ENCODE measurements around the gene KAT6B. TPM values are rescaled to one million over a fixed set of nuclear protein-coding genes. Genes with fewer than 3 reads are reported as not detected.

The KAT6B gene
- total RNA-seq, 4 donors from 2014 or later: 50.0 to 75.8 (median 57.5) TPM

DNA sequence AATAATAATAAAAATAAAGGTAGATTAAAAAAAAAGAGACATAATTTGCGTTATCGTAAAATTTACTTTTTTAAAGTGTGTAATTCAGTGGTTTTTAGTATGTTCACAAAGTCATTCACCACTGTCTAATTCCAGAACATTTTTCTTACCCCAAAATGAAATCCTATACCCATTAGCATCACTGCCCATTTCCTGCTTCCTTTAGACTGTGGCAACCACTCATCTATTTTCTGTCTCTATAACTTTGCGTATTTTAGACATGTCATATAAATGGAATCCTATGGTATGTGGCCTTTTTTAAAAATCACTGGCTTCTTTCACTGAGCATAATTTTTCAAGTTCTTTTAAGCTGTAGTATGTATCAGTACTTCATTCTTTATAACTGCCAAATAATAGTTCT is 53.6 kb downstream of the KAT6B start:
- H3K4me1 ChIP-seq: peaks cover 23 to 77% (median 64%) of the 10 kb centered on the region in 4 donors
- no peak for DNase-seq (ENCODE audit: extremely low spot score)
- no peaks in the 10 kb centered on the region for H3K36me3 ChIP-seq
- no peak for TF ChIP-seq EP300 (IDR thresholded peaks at IDR 0.05)
- TF ChIP-seq, protein P1, sequence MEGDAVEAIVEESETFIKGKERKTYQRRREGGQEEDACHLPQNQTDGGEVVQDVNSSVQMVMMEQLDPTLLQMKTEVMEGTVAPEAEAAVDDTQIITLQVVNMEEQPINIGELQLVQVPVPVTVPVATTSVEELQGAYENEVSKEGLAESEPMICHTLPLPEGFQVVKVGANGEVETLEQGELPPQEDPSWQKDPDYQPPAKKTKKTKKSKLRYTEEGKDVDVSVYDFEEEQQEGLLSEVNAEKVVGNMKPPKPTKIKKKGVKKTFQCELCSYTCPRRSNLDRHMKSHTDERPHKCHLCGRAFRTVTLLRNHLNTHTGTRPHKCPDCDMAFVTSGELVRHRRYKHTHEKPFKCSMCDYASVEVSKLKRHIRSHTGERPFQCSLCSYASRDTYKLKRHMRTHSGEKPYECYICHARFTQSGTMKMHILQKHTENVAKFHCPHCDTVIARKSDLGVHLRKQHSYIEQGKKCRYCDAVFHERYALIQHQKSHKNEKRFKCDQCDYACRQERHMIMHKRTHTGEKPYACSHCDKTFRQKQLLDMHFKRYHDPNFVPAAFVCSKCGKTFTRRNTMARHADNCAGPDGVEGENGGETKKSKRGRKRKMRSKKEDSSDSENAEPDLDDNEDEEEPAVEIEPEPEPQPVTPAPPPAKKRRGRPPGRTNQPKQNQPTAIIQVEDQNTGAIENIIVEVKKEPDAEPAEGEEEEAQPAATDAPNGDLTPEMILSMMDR (IDR thresholded peaks at IDR 0.05): no peak
- no peak for TF ChIP-seq POLR2AphosphoS5 (IDR thresholded peaks at IDR 0.05)
- no peak for TF ChIP-seq POLR2A (IDR thresholded peaks at IDR 0.05; ENCODE audit: low read depth)
- no peak overlapping the region for H3K4me3 ChIP-seq
- intact Hi-C loops (cut with DNase I): no loop called here
- H3K9me3 ChIP-seq: no peaks in the 10 kb centered on the region
- H3K27me3 ChIP-seq: no peaks in the 10 kb centered on the region
- 99% methylated on average over 3 of the region's 3 CpGs for WGBS
- H3K27ac ChIP-seq (replicated peaks in 1 of 4): no peak overlapping the region

DNA sequence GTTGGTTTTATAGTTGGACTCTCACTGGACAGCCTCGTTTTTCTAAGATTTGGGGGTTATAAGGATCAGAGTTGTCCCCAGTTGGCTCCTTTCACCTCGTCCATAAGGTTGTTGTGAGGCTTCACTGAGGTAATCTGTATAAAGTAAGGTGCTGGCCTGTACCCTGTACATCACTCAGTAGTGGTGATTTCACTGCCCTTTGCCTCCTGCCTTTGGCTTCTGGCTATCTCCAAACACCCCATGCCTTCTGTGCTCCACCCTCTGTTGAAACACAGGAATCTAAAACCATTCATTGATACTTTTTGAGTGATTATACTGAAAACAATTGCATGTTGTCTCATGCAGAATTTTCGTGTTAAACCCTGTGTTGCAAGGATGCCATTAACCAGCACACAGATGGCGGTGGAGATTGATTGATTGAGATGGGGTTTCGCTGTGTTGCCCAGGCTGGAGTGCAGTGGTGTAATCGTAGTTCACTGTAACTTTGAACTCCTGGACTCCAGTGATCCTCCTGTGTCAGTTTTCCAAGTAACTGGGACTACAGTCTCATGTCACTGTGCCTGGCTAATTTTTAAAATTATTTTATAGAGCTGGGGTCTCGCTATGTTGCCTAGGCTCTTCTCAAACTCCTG is 55.0 kb downstream of the KAT6B start:
- WGBS: 94% methylated on average over 6 of the region's 7 CpGs
- peaks cover 12 to 72% (median 60%) of the 10 kb centered on the region in 4 donors for H3K4me1 ChIP-seq
- H3K9me3 ChIP-seq: no peaks in the 10 kb centered on the region
- no peaks in the 10 kb centered on the region for H3K36me3 ChIP-seq
- H3K27ac ChIP-seq (replicated peaks in 1 of 4): no peak overlapping the region
- H3K27me3 ChIP-seq: no peaks in the 10 kb centered on the region
- no peak overlapping the region for H3K4me3 ChIP-seq
- TF ChIP-seq POLR2AphosphoS5 (IDR thresholded peaks at IDR 0.05): no peak
- no peak for DNase-seq (ENCODE audit: extremely low spot score)
- intact Hi-C loops (cut with DNase I): no loop called here

DNA sequence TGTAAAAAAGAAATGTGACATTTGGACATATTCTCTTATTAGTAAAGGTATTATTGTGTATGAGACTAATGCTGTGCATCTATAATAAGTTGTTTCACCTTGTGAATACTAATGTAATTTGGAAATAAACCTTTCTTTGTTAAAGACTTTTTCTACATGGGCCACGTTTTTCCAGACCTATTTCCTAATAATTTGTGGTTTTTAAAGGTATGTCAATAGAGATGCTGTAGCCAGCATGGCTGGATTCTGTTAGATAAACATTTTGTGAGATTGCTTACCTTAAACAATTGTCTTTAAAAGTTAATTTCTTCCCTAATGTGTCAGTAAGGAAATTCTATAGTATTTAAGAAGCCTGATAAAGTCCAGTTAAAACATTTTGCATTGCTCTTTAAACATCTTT is 56.0 kb downstream of the KAT6B start:
- no peak for DNase-seq (ENCODE audit: extremely low spot score)
- intact Hi-C loops (cut with DNase I): no loop called here
- Histone ChIP-seq H3K27me3 (no peaks in the 10 kb centered on the region), H3K4me1 (peaks cover 9 to 71% (median 56%) of the 10 kb centered on the region in 4 donors), H3K36me3 (no peaks in the 10 kb centered on the region), H3K9me3 (no peaks in the 10 kb centered on the region), H3K27ac (replicated peaks in 1 of 4) (no peak overlapping the region), H3K4me3 (no peak overlapping the region)
- TF ChIP-seq POLR2AphosphoS5 (IDR thresholded peaks at IDR 0.05) (no peak), EP300 (IDR thresholded peaks at IDR 0.05) (no peak), POLR2A (IDR thresholded peaks at IDR 0.05; ENCODE audit: low read depth) (no peak)
- TF ChIP-seq, protein P1 (IDR thresholded peaks at IDR 0.05): no peak
- 29% methylated on average over 1 of the region's 1 CpG for WGBS

DNA sequence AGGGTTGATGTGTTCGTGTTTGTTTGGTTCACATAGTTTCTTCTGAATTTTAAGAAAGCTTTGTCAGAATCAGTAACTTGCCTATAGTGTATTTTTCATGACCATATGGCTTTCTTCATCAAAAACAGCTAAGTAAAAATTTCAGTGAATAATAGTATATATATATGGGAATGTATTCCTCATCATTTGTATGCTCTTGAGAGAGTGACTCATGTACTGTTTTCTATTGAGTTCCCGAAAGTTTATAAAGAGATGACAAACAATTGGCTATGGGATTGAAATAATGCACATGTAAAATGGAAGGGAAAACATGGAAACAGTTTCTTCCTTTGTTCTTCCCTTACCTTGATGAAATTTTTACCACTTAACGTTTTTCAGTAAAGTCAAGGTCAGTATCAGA is 56.4 kb downstream of the KAT6B start:
- 53% methylated on average over 3 of the region's 3 CpGs for WGBS
- no peaks in the 10 kb centered on the region for H3K36me3 ChIP-seq
- TF ChIP-seq POLR2A (IDR thresholded peaks at IDR 0.05; ENCODE audit: low read depth) (no peak), POLR2AphosphoS5 (IDR thresholded peaks at IDR 0.05) (no peak), EP300 (IDR thresholded peaks at IDR 0.05) (no peak)
- TF ChIP-seq, protein P1 (IDR thresholded peaks at IDR 0.05): no peak
- intact Hi-C loops (cut with DNase I): no loop called here
- H3K27ac ChIP-seq (replicated peaks in 1 of 4): no peak overlapping the region
- no peaks in the 10 kb centered on the region for H3K27me3 ChIP-seq
- H3K4me1 ChIP-seq: peaks cover 11 to 71% (median 57%) of the 10 kb centered on the region in 4 donors
- DNase-seq (ENCODE audit: extremely low spot score): no peak
- H3K4me3 ChIP-seq: no peak overlapping the region
- H3K9me3 ChIP-seq: no peaks in the 10 kb centered on the region

DNA sequence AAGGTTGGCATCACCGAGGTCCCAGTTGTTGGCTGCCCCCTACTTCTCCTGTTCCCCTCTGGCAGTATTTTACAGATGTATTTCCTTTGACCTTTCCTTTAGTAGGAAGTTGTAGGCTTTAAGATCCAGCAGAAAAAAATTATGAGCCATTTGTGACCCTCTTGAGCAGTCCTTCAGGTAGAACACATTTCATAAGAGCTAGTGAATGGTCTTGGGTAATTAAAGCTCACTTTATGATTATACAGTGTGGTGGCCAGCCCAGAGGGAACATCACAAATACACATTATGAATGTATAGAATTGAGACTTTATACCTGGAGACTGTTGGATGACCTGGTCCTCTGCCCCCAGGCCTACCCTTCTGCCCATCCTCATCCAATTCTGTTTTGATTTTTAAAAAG is 57.0 kb downstream of the KAT6B start:
- Histone ChIP-seq H3K4me1 (peaks cover 11 to 67% (median 57%) of the 10 kb centered on the region in 4 donors), H3K4me3 (no peak overlapping the region), H3K9me3 (no peaks in the 10 kb centered on the region), H3K36me3 (no peaks in the 10 kb centered on the region), H3K27ac (replicated peaks in 1 of 4) (no peak overlapping the region), H3K27me3 (no peaks in the 10 kb centered on the region)
- intact Hi-C loops (cut with DNase I): no loop called here
- TF ChIP-seq EP300 (IDR thresholded peaks at IDR 0.05) (no peak), POLR2A (IDR thresholded peaks at IDR 0.05; ENCODE audit: low read depth) (no peak), POLR2AphosphoS5 (IDR thresholded peaks at IDR 0.05) (no peak)
- TF ChIP-seq, protein P1 (IDR thresholded peaks at IDR 0.05): no peak
- no peak for DNase-seq (ENCODE audit: extremely low spot score)
- 72% methylated on average over 1 of the region's 1 CpG for WGBS
